Embryonic facial prominence (tissue), 1 donor: Measurements from ENCODE around the gene TRDN.

Experiments used
- DNase-seq: peaks from one replicate; pipeline ENCODE4 v3.0.0-alpha.2; 2016; ENCODE audit errors: extremely low spot score

The TRDN gene

GRCh38 chr6:123169774-123170095 is 467.0 kb downstream of the TRDN start:
- DNase-seq = no peak

- no peak for DNase-seq
Measured at GRCh38 chr6:123168892-123169773, 467.6 kb downstream of the TRDN start.

GRCh38 chr6:123168466-123168865 is 468.3 kb downstream of the TRDN start:
- DNase-seq = no peak
